Transverse colon (tissue), 3 donors: ENCODE data around the gene CACNG7.

Experiments used
- POLR2A ChIP-seq: fragments of 450-650 bp; IDR thresholded peaks from one replicate; pipeline ENCODE4 v1.6.1; 2016; ENCODE audit warnings: antibody characterized with exemption, mild to moderate bottlenecking, moderate library complexity
- TF ChIP-seq, protein P1 (sequence below), 5 experiments: fragments of 200-600 bp in 3 of 5; fragments of 450-650 bp in 2 of 5; sonication (generic) in 3 of 5; IDR thresholded peaks; 1 replicate in 2 of 5; 2 replicates in 3 of 5; pipeline ENCODE4 v1.5.1; 2016 to 2017; ENCODE audit warnings: antibody characterized with exemption in 5 of 5, inconsistent platforms in 3 of 5, mild to moderate bottlenecking in 2 of 5, moderate library complexity in 1 of 5

DNA sequence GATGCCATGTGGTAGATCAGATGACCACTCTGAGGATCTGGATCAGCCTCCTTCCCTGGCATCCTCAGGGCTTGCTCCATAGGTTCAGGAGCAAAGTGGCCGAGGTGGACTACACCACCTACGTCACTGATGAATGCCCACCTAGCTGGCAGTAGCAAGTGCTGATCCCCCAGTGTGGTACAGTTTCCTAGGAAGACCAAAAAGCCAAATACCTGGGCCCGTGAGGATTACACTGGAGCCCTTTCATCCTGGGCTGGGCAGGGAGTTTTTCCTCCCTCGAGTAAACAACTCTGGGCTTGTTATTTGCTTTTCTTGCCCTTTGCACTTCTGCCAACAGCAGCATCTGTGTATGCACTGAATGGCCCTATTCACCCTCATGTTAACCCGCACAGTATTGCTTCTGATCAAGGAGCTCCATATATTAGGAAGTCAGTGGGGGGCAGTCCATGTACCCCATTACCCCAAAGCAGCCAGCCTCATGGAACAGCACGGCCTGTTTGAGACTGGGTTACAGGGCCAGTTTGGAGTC is 44.7 kb upstream of the CACNG7 start:
- TF ChIP-seq POLR2A = no peak
- TF ChIP-seq, protein P1, sequence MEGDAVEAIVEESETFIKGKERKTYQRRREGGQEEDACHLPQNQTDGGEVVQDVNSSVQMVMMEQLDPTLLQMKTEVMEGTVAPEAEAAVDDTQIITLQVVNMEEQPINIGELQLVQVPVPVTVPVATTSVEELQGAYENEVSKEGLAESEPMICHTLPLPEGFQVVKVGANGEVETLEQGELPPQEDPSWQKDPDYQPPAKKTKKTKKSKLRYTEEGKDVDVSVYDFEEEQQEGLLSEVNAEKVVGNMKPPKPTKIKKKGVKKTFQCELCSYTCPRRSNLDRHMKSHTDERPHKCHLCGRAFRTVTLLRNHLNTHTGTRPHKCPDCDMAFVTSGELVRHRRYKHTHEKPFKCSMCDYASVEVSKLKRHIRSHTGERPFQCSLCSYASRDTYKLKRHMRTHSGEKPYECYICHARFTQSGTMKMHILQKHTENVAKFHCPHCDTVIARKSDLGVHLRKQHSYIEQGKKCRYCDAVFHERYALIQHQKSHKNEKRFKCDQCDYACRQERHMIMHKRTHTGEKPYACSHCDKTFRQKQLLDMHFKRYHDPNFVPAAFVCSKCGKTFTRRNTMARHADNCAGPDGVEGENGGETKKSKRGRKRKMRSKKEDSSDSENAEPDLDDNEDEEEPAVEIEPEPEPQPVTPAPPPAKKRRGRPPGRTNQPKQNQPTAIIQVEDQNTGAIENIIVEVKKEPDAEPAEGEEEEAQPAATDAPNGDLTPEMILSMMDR (IDR thresholded peaks at IDR 0.05) = no peak
